ENCODE data around the gene SNED1. TPM values are rescaled to one million over a fixed set of nuclear protein-coding genes. Genes with fewer than 3 reads are reported as not detected.

Gene SNED1
- total and polyA plus RNA-seq, 2 donors (not counting 1 experiment from before 2014, with no cell fraction given), result 27.2 to 39.5 TPM

DNA sequence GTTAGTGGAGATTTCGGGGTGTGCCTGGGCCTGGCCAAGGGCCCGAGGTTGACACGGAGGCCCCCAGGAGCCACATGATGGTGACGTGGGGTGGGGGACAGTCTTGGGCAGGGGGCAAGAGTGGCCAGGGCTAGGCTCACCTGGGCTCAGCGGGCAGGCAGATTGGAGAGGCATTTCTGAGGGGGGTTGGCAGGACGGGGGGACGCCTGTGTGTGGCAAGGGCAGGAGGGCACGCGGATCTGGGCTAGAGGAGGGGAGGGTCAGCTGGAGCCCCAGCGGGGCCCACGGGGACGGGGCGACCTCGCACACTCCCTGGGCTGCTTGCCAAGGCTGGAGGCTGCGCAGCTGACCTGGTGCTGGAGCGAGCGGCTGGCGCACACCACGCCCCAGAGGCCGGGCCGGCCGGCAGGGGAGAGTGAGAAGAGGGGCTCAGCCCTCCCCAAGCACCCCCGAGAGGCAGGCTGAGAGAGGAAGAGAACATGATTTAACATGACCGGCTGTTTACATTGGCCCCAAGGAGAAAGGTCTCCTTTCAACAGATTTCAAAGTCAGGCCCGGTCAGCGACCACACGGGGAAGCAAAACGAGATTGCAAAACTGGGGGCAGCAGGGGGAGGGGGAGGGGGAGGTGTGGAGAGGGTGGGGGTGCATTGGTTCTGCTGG is 38.0 kb upstream of the SNED1 start:
- H3K4me1 ChIP-seq (ENCODE audit: control insufficient read depth, extremely low read depth, insufficient read depth, low read length), result peaks cover 23% of the 10 kb centered on the region
- TF ChIP-seq CTCF (conservative IDR thresholded peaks at IDR 0.05 in 1 of 2, IDR thresholded peaks at IDR 0.05 in 1 of 2; ENCODE audit: low read depth in 1 of 2, low read length in 2 of 2) (no peak), EZH2 (IDR thresholded peaks at IDR 0.05; ENCODE audit: low read length, missing control alignments) (no peak)
- H4K20me1 ChIP-seq (ENCODE audit: control insufficient read depth, extremely low read depth, insufficient read depth, low read length), result no peaks in the 10 kb centered on the region
- H3K27ac ChIP-seq (ENCODE audit: insufficient read depth, low read length), result no peak overlapping the region
- H3K36me3 ChIP-seq (ENCODE audit: control insufficient read depth, insufficient read depth, low read length), result no peaks in the 10 kb centered on the region
- peaks cover 3% of the 10 kb centered on the region for H3K27me3 ChIP-seq (ENCODE audit: control insufficient read depth, insufficient read depth, low read length)
- H3K79me2 ChIP-seq (ENCODE audit: control insufficient read depth, insufficient read depth, low read length), result no peaks in the 10 kb centered on the region
- no peaks in the 10 kb centered on the region for H3K9me3 ChIP-seq (ENCODE audit: control insufficient read depth, insufficient read depth, low read depth, low read length)
- no peak overlapping the region for H3K4me3 ChIP-seq (replicated peaks in 1 of 4; ENCODE audit: control extremely low read depth in 1 of 4, insufficient read depth in 1 of 4, low read depth in 3 of 4, low read length in 4 of 4)
- DNase-seq (ENCODE audit: low read depth in 2 of 2), result peak in 1 of 2 donors; percentile 97
- peak overlapping the region; percentile 37 for H3K9ac ChIP-seq (ENCODE audit: insufficient read depth, low read length)
- no peak overlapping the region for H2AFZ ChIP-seq (ENCODE audit: low read length)
- H3K4me2 ChIP-seq (ENCODE audit: extremely low read depth, insufficient read depth, low read length), result peak overlapping the region; percentile 51

DNA sequence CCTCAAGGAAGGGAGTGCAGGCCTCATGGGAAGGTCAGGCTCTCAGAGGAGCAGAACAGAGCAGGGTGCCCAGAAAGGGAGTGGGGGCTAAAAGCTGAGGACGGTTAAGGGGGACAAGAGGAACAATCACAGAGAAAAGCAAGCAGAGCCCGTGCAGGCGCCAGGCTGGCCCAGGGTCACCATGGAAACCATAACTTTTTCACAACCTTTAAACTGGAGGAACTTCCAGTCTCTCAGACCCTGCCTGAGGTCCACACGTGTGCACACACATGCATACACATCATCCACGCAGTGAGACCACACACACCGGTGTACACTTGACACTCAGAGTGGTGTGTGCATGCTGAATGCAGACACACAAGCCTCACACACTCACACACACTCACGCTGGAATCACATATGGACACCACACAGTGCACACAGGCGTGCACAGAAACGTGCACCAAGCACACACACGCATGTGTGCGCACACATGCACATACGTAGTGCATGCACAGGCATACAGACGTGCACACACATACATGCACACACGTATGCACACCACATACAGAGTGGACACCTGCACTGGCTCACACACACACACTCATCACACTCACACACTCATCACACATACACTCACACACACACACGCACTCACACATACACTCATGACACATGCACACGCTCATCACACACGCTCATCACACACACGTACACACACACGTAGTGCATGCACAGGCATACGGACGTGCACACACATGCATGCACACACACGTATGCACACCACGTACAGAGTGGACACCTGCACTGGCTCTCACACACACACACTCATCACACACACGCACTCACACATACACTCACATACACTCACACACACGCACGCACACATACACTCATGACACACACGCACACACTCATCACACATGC is 37.2 kb upstream of the SNED1 start:
- Histone ChIP-seq H4K20me1 (ENCODE audit: control insufficient read depth, extremely low read depth, insufficient read depth, low read length) (no peaks in the 10 kb centered on the region), H3K36me3 (ENCODE audit: control insufficient read depth, insufficient read depth, low read length) (no peaks in the 10 kb centered on the region), H3K27ac (ENCODE audit: insufficient read depth, low read length) (no peak overlapping the region), H3K79me2 (ENCODE audit: control insufficient read depth, insufficient read depth, low read length) (no peaks in the 10 kb centered on the region), H2AFZ (ENCODE audit: low read length) (no peak overlapping the region), H3K4me1 (ENCODE audit: control insufficient read depth, extremely low read depth, insufficient read depth, low read length) (peaks cover 21% of the 10 kb centered on the region), H3K4me2 (ENCODE audit: extremely low read depth, insufficient read depth, low read length) (no peak overlapping the region), H3K9ac (ENCODE audit: insufficient read depth, low read length) (no peak overlapping the region), H3K27me3 (ENCODE audit: control insufficient read depth, insufficient read depth, low read length) (no peaks in the 10 kb centered on the region), H3K4me3 (replicated peaks in 1 of 4; ENCODE audit: control extremely low read depth in 1 of 4, insufficient read depth in 1 of 4, low read depth in 3 of 4, low read length in 4 of 4) (no peak overlapping the region), H3K9me3 (ENCODE audit: control insufficient read depth, insufficient read depth, low read depth, low read length) (no peaks in the 10 kb centered on the region)
- TF ChIP-seq CTCF (conservative IDR thresholded peaks at IDR 0.05 in 1 of 2, IDR thresholded peaks at IDR 0.05 in 1 of 2; ENCODE audit: low read depth in 1 of 2, low read length in 2 of 2), result no peak
- no peak for TF ChIP-seq EZH2 (IDR thresholded peaks at IDR 0.05; ENCODE audit: low read length, missing control alignments)
- DNase-seq (ENCODE audit: low read depth in 2 of 2), result peak in 1 of 2 donors; percentile 12

GRCh38 chr2:240961910-240962299 is 36.5 kb upstream of the SNED1 start:
- H2AFZ ChIP-seq (ENCODE audit: low read length), result no peak overlapping the region
- no peaks in the 10 kb centered on the region for H3K9me3 ChIP-seq (ENCODE audit: control insufficient read depth, insufficient read depth, low read depth, low read length)
- no peak overlapping the region for H3K27ac ChIP-seq (ENCODE audit: insufficient read depth, low read length)
- no peaks in the 10 kb centered on the region for H3K79me2 ChIP-seq (ENCODE audit: control insufficient read depth, insufficient read depth, low read length)
- no peaks in the 10 kb centered on the region for H3K27me3 ChIP-seq (ENCODE audit: control insufficient read depth, insufficient read depth, low read length)
- H3K4me3 ChIP-seq (replicated peaks in 1 of 4; ENCODE audit: control extremely low read depth in 1 of 4, insufficient read depth in 1 of 4, low read depth in 3 of 4, low read length in 4 of 4), result no peak overlapping the region
- H3K36me3 ChIP-seq (ENCODE audit: control insufficient read depth, insufficient read depth, low read length), result no peaks in the 10 kb centered on the region
- peaks cover 21% of the 10 kb centered on the region for H3K4me1 ChIP-seq (ENCODE audit: control insufficient read depth, extremely low read depth, insufficient read depth, low read length)
- no peak for DNase-seq (ENCODE audit: low read depth in 2 of 2)
- H3K9ac ChIP-seq (ENCODE audit: insufficient read depth, low read length), result no peak overlapping the region
- peak overlapping the region; percentile 25 for H3K4me2 ChIP-seq (ENCODE audit: extremely low read depth, insufficient read depth, low read length)
- TF ChIP-seq EZH2 (IDR thresholded peaks at IDR 0.05; ENCODE audit: low read length, missing control alignments) (no peak), CTCF (conservative IDR thresholded peaks at IDR 0.05 in 1 of 2, IDR thresholded peaks at IDR 0.05 in 1 of 2; ENCODE audit: low read depth in 1 of 2, low read length in 2 of 2) (no peak)
- no peaks in the 10 kb centered on the region for H4K20me1 ChIP-seq (ENCODE audit: control insufficient read depth, extremely low read depth, insufficient read depth, low read length)
